ENCODE data around the gene RXRB.

The RXRB gene

DNA sequence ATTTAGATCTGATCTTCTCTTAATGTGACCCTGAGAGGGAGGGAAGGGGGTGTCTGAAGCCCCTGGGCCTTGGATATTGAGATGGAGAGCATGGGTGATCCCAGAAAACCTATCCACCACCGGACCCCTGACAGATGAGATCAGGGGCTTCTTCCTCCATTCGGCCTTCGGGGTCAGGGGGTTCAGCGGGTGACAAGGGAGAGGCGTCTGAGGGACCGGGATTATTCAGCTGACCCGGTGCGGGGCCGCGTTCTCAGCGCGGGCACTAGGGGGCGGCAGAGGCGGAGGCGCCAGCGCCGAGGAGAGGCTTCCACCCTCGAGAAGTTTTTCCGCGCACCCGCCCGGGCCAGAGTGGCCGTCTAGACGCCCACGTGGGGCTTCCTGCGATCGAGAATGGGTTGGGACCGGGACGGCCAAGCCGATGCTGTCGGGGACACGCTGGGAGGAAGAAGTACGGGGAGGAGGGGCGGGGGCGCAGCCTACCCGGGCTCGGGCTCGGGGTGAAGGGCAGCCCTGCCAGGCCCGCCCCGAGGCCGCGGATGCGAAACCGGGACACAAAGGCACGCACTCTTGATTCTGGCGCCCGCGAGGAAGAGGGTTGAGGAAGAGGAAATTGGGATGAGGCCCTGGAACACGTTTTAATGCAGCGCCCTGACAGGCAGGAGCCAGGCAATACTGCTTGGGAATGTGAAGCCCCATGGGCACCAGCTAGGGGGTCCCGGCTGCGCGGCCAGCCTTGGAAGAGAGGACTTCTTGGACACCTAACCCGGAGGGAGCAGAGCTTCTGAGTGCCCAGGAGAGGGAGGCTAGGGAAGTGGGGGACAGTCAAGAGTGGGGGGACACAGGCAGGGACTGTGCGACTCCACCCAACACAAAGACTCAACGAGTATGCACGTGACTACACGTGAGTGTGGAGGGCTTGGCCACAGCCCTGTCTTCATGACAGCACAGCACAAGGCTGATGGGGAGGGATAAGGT is 38.8 kb downstream of the RXRB start:
- no peaks in the 10 kb centered on the region for H3K9me3 ChIP-seq (ENCODE audit: insufficient read depth, low read depth, low read length)

DNA sequence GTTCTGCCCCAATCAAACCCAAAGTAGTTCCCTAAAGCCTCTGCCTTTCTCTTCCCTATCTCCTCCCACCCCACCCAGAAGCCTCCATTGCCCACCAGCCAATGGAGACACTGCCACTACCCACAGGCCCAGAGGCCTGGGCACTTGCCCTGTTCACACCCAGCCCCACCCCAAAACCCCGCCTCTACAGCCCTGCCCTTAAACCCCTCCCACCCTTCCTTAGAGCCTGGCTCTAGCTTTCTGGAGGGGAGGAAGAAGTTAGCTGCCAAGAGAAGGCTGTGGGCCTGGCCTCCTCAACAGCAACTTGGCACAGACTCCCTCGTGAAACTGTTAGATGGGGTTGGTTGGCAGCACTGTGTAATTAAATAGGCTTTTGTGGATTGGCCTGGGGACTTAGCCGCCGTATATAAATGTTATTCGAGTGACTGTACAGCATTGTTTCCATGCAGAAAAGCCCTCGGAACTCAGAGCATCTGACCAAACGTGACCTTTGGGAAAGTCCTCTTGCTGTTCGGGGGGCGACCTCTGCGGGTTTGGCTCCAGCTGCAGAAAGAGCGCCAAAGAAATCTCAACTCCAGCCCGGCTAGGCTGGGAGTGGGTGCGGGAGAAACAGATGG is 39.6 kb downstream of the RXRB start:
- H3K4me1 ChIP-seq (ENCODE audit: insufficient read depth, low read length, poor library complexity, severe bottlenecking) = peaks cover 15% of the 10 kb centered on the region
- H3K9me3 ChIP-seq (ENCODE audit: insufficient read depth, low read depth, low read length) = no peaks in the 10 kb centered on the region
- H3K9me2 ChIP-seq (replicated peaks; ENCODE audit: low read depth, low read length) = no peaks in the 10 kb centered on the region
- no peaks in the 10 kb centered on the region for H4K20me1 ChIP-seq (ENCODE audit: insufficient read depth, low read length, poor library complexity, severe bottlenecking)
- peak overlapping the region; percentile 68 for H3K4me3 ChIP-seq (ENCODE audit: low read length, poor library complexity, severe bottlenecking)
- H3K36me3 ChIP-seq (ENCODE audit: insufficient read depth, low read length) = no peaks in the 10 kb centered on the region
- H3K27me3 ChIP-seq (ENCODE audit: insufficient read depth, low read length, poor library complexity, severe bottlenecking) = peaks cover 7% of the 10 kb centered on the region
- H3K9ac ChIP-seq (ENCODE audit: low read depth, low read length, poor library complexity, severe bottlenecking) = peak overlapping the region; percentile 5
- H3K4me2 ChIP-seq (ENCODE audit: low read depth, low read length, poor library complexity, severe bottlenecking) = peak overlapping the region; percentile 81
- TF ChIP-seq, protein P1, sequence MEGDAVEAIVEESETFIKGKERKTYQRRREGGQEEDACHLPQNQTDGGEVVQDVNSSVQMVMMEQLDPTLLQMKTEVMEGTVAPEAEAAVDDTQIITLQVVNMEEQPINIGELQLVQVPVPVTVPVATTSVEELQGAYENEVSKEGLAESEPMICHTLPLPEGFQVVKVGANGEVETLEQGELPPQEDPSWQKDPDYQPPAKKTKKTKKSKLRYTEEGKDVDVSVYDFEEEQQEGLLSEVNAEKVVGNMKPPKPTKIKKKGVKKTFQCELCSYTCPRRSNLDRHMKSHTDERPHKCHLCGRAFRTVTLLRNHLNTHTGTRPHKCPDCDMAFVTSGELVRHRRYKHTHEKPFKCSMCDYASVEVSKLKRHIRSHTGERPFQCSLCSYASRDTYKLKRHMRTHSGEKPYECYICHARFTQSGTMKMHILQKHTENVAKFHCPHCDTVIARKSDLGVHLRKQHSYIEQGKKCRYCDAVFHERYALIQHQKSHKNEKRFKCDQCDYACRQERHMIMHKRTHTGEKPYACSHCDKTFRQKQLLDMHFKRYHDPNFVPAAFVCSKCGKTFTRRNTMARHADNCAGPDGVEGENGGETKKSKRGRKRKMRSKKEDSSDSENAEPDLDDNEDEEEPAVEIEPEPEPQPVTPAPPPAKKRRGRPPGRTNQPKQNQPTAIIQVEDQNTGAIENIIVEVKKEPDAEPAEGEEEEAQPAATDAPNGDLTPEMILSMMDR (conservative IDR thresholded peaks at IDR 0.05; ENCODE audit: low read length) = no peak
- TF ChIP-seq EZH2phosphoT487 (IDR thresholded peaks at IDR 0.05; ENCODE audit: borderline replicate concordance) = no peak
- H3F3A ChIP-seq (ENCODE audit: low read depth) = no peaks in the 10 kb centered on the region
- H2AFZ ChIP-seq (ENCODE audit: low read length) = peak overlapping the region; percentile 91
- H3K79me2 ChIP-seq (ENCODE audit: insufficient read depth, low read length) = no peaks in the 10 kb centered on the region

More for the DNA sequence above, 38.8 kb downstream of the RXRB start:
- no peaks in the 10 kb centered on the region for H4K20me1 ChIP-seq (ENCODE audit: insufficient read depth, low read length, poor library complexity, severe bottlenecking)
- H3K9me2 ChIP-seq (replicated peaks; ENCODE audit: low read depth, low read length) = no peaks in the 10 kb centered on the region
- H3K4me3 ChIP-seq (ENCODE audit: low read length, poor library complexity, severe bottlenecking) = peak overlapping the region; percentile 68
- H3K4me1 ChIP-seq (ENCODE audit: insufficient read depth, low read length, poor library complexity, severe bottlenecking) = peaks cover 15% of the 10 kb centered on the region
- H3K27me3 ChIP-seq (ENCODE audit: insufficient read depth, low read length, poor library complexity, severe bottlenecking) = peaks cover 7% of the 10 kb centered on the region
- H3K4me2 ChIP-seq (ENCODE audit: low read depth, low read length, poor library complexity, severe bottlenecking) = peak overlapping the region; percentile 81
- H3K79me2 ChIP-seq (ENCODE audit: insufficient read depth, low read length) = no peaks in the 10 kb centered on the region
- H3K36me3 ChIP-seq (ENCODE audit: insufficient read depth, low read length) = no peaks in the 10 kb centered on the region
- H3K9ac ChIP-seq (ENCODE audit: low read depth, low read length, poor library complexity, severe bottlenecking) = peak overlapping the region; percentile 51
- no peaks in the 10 kb centered on the region for H3F3A ChIP-seq (ENCODE audit: low read depth)
- TF ChIP-seq, protein P1 (conservative IDR thresholded peaks at IDR 0.05; ENCODE audit: low read length) = peak; percentile 82
- TF ChIP-seq EZH2phosphoT487 (IDR thresholded peaks at IDR 0.05; ENCODE audit: borderline replicate concordance) = no peak
- peak overlapping the region; percentile 91 for H2AFZ ChIP-seq (ENCODE audit: low read length)

DNA sequence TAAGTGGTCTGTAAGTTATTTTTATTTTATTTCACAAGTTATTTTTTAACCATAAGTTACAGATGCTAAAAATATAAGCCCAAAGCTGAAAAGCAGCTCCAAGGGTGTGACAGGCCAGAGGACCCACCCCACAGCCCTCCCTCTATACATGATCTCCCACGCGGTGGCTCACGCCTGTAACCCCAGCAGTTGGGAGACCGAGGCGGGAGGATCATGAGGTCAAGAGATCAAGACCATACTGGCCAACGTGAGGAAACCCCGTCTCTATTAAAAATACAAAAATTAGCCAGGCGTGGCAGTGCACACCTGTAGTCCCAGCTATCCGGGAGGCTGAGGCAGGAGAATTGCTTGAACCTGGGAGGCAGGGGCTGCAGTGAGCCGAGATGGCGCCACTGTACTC is 40.4 kb downstream of the RXRB start:
- Histone ChIP-seq H3K9me3 (ENCODE audit: insufficient read depth, low read depth, low read length) (no peaks in the 10 kb centered on the region), H3K9ac (ENCODE audit: low read depth, low read length, poor library complexity, severe bottlenecking) (no peak overlapping the region), H3K9me2 (replicated peaks; ENCODE audit: low read depth, low read length) (no peaks in the 10 kb centered on the region), H3K4me1 (ENCODE audit: insufficient read depth, low read length, poor library complexity, severe bottlenecking) (peaks cover 15% of the 10 kb centered on the region), H3K4me2 (ENCODE audit: low read depth, low read length, poor library complexity, severe bottlenecking) (no peak overlapping the region), H3K4me3 (ENCODE audit: low read length, poor library complexity, severe bottlenecking) (no peak overlapping the region), H3K79me2 (ENCODE audit: insufficient read depth, low read length) (no peaks in the 10 kb centered on the region), H3F3A (ENCODE audit: low read depth) (no peaks in the 10 kb centered on the region), H3K27me3 (ENCODE audit: insufficient read depth, low read length, poor library complexity, severe bottlenecking) (peaks cover 7% of the 10 kb centered on the region), H3K36me3 (ENCODE audit: insufficient read depth, low read length) (no peaks in the 10 kb centered on the region), H2AFZ (ENCODE audit: low read length) (no peak overlapping the region), H4K20me1 (ENCODE audit: insufficient read depth, low read length, poor library complexity, severe bottlenecking) (no peaks in the 10 kb centered on the region)
- no peak for TF ChIP-seq EZH2phosphoT487 (IDR thresholded peaks at IDR 0.05; ENCODE audit: borderline replicate concordance)
